SK-N-SH treated with all-trans-retinoic acid at 6 μM for 48 hours (cell line): Measurements from ENCODE around the gene TBC1D9.
A peak's percentile ranks its signal among the peaks of the same experiment; 100 is the strongest.

ENCODE experiments used
- ATAC-seq: fragments of 200-7000 bp; cut with Tn5 transposase; 3 replicates; pipeline ENCODE4 v1.9.1; 2020; ENCODE audit warnings: mild to moderate bottlenecking, moderate library complexity
- ARNTL ChIP-seq: fragments of 450-650 bp; formaldehyde crosslinking; IDR thresholded peaks from 2 replicates; pipeline ENCODE4 v1.5.0; 2020; ENCODE audit warnings: low read depth, mild to moderate bottlenecking, moderate library complexity, borderline replicate concordance
- BACH2 ChIP-seq: fragments of 250-450 bp; sonication (Bioruptor Pico); IDR thresholded peaks from 2 replicates; pipeline ENCODE4 v1.9.0; 2021; ENCODE audit warnings: mild to moderate bottlenecking, borderline replicate concordance
- CSDC2 ChIP-seq: fragments of 250-450 bp; sonication (Bioruptor Pico); IDR thresholded peaks from 2 replicates; pipeline ENCODE4 v1.5.0; 2020; ENCODE audit warnings: mild to moderate bottlenecking, moderate library complexity
- CSRNP3 ChIP-seq: fragments of 250-450 bp; sonication (Bioruptor Pico); IDR thresholded peaks from 2 replicates; pipeline ENCODE4 v1.5.1; 2021; ENCODE audit warnings: mild to moderate bottlenecking, moderate library complexity
- ESRRG ChIP-seq: fragments of 250-450 bp; sonication (Bioruptor Pico); IDR thresholded peaks from 2 replicates; pipeline ENCODE4 v1.6.1; 2021; ENCODE audit warnings: mild to moderate bottlenecking
- GLIS3 ChIP-seq: fragments of 250-450 bp; sonication (Bioruptor Pico); IDR thresholded peaks from 2 replicates; pipeline ENCODE4 v1.5.0; 2020; ENCODE audit warnings: mild to moderate bottlenecking, moderate library complexity
- OSR1 ChIP-seq: fragments of 250-450 bp; sonication (Bioruptor Pico); IDR thresholded peaks from 2 replicates; pipeline ENCODE4 v1.8.0; 2022; ENCODE audit warnings: moderate library complexity, mild to moderate bottlenecking, inconsistent platforms
- PATZ1 ChIP-seq: fragments of 250-450 bp; sonication (Bioruptor Pico); IDR thresholded peaks from 2 replicates; pipeline ENCODE4 v1.8.0; 2020; ENCODE audit warnings: mild to moderate bottlenecking, moderate library complexity, borderline replicate concordance
- POU6F1 ChIP-seq: fragments of 250-450 bp; sonication (Bioruptor Pico); IDR thresholded peaks from 2 replicates; pipeline ENCODE4 v1.8.0; 2021; ENCODE audit warnings: low read depth, mild to moderate bottlenecking, moderate library complexity, borderline replicate concordance
- PPARA ChIP-seq: fragments of 250-450 bp; sonication (Bioruptor Pico); IDR thresholded peaks from 2 replicates; pipeline ENCODE4 v1.5.0; 2020; ENCODE audit warnings: mild to moderate bottlenecking, borderline replicate concordance
- RARB ChIP-seq: fragments of 250-450 bp; sonication (Bioruptor Pico); IDR thresholded peaks from 2 replicates; pipeline ENCODE4 v1.8.0; 2021; ENCODE audit warnings: mild to moderate bottlenecking, moderate library complexity
- SNAI2 ChIP-seq: fragments of 250-450 bp; sonication (Bioruptor Pico); IDR thresholded peaks from 2 replicates; pipeline ENCODE4 v1.5.0; 2020; ENCODE audit warnings: mild to moderate bottlenecking, moderate library complexity
- TCF4 ChIP-seq: fragments of 250-450 bp; sonication (Bioruptor Pico); IDR thresholded peaks from 2 replicates; pipeline ENCODE4 v1.8.0; 2021; ENCODE audit warnings: mild to moderate bottlenecking, moderate library complexity, borderline replicate concordance
- TOX ChIP-seq: fragments of 250-450 bp; sonication (Bioruptor Pico); IDR thresholded peaks from 2 replicates; pipeline ENCODE4 v1.8.0; 2021; ENCODE audit warnings: mild to moderate bottlenecking, moderate library complexity, borderline replicate concordance
- ZFP3 ChIP-seq: fragments of 250-450 bp; sonication (Bioruptor Pico); IDR thresholded peaks from 2 replicates; pipeline ENCODE4 v1.5.0; 2020; ENCODE audit warnings: mild to moderate bottlenecking, moderate library complexity
- ZFP30 ChIP-seq: fragments of 450-650 bp; formaldehyde crosslinking; IDR thresholded peaks from 2 replicates; pipeline ENCODE4 v1.5.0; 2022; ENCODE audit warnings: mild to moderate bottlenecking, moderate library complexity
- ZNF565 ChIP-seq: fragments of 450-650 bp; formaldehyde crosslinking; conservative IDR thresholded peaks from 2 replicates; pipeline ENCODE4 v1.5.0; 2020; ENCODE audit warnings: low read depth, mild to moderate bottlenecking, moderate library complexity
- ZNF70 ChIP-seq: fragments of 450-650 bp; formaldehyde crosslinking; IDR thresholded peaks from 2 replicates; pipeline ENCODE4 v1.5.0; 2020; ENCODE audit warnings: mild to moderate bottlenecking, moderate library complexity
- ZNF8 ChIP-seq: fragments of 450-650 bp; formaldehyde crosslinking; IDR thresholded peaks from 2 replicates; pipeline ENCODE4 v1.5.0; 2020; ENCODE audit warnings: mild to moderate bottlenecking, moderate library complexity

Gene TBC1D9

GRCh38 chr4:140762202-140762601, 6.0 kb upstream of the TBC1D9 start:
- no peak for ATAC-seq
- TF ChIP-seq POU6F1 (CRISPR knock-in tag): no peak
- TF ChIP-seq ZFP30 (CRISPR knock-in tag): no peak

- peak; percentile 10 for ATAC-seq
- TF ChIP-seq RARB (CRISPR knock-in tag) (no peak), ZFP30 (CRISPR knock-in tag) (no peak), ZNF565 (CRISPR knock-in tag) (no peak), BACH2 (no peak), CSDC2 (CRISPR knock-in tag) (no peak), GLIS3 (no peak), POU6F1 (CRISPR knock-in tag) (no peak), ZNF8 (CRISPR knock-in tag) (no peak), PPARA (CRISPR knock-in tag) (no peak), TOX (CRISPR knock-in tag) (no peak), PATZ1 (CRISPR knock-in tag) (no peak), ZNF70 (CRISPR knock-in tag) (no peak), OSR1 (CRISPR knock-in tag) (no peak), ESRRG (CRISPR knock-in tag) (no peak), ZFP3 (CRISPR knock-in tag) (no peak)
These were observed 1.0 kb upstream of the TBC1D9 start for GRCh38 chr4:140757232-140757630.

GRCh38 chr4:140755774-140756318, 339 bp downstream of the TBC1D9 start:
- no peak for TF ChIP-seq RARB (CRISPR knock-in tag)
- 0 out of 2 replicates have a peak, but pooled peaks have one; percentile 48 for TF ChIP-seq ZFP3 (CRISPR knock-in tag)
- TF ChIP-seq, all 23 proteins: peak for 1
- ATAC-seq: peak; percentile 64

- TF ChIP-seq TCF4: no peak
- no peak for TF ChIP-seq SNAI2 (CRISPR knock-in tag)
- TF ChIP-seq CSRNP3 (CRISPR knock-in tag): no peak
- no peak for TF ChIP-seq POU6F1 (CRISPR knock-in tag)
- no peak for TF ChIP-seq ARNTL (CRISPR knock-in tag)
- no peak for TF ChIP-seq ESRRG (CRISPR knock-in tag)
- no peak for TF ChIP-seq ZFP3 (CRISPR knock-in tag)
- no peak for TF ChIP-seq BACH2
- TF ChIP-seq GLIS3: no peak
- TF ChIP-seq PPARA (CRISPR knock-in tag): no peak
- no peak for TF ChIP-seq RARB (CRISPR knock-in tag)
- no peak; the same call in 2 of the 3 replicates for ATAC-seq
These were observed 1.0 kb downstream of the TBC1D9 start for GRCh38 chr4:140754918-140755773.
